CD4-positive, alpha-beta T cell treated with Interferon alpha-2 for 1 hour (primary cell): Measurements from ENCODE around the gene FAM24B.

Experiments used
- DNase-seq, 2 donors: peaks; one replicate each; pipeline ENCODE4 v3.0.0-alpha.2; 2020 to 2022

The FAM24B gene

GRCh38 chr10:122822973-122823690 lies 56.2 kb downstream of the FAM24B start:
- no peak for DNase-seq

- DNase-seq: no peak
Observed at GRCh38 chr10:122821808-122822207, 57.6 kb downstream of the FAM24B start.

GRCh38 chr10:122815458-122815857 lies 63.9 kb downstream of the FAM24B start:
- no peak for DNase-seq

- no peak for DNase-seq
Observed at GRCh38 chr10:122814493-122814892, 64.9 kb downstream of the FAM24B start.

GRCh38 chr10:122812751-122813150 lies 66.6 kb downstream of the FAM24B start:
- DNase-seq: no peak

- no peak for DNase-seq
Observed at GRCh38 chr10:122802282-122802681, 77.1 kb downstream of the FAM24B start.
